Inferior parietal cortex (tissue), 1 donor: ENCODE data around the gene SPP1.
A peak's percentile ranks its signal among the peaks of the same experiment; 100 is the strongest.

Source experiments
- DNase-seq: peaks from one replicate; pipeline ENCODE4 v3.0.0-alpha.2; 2016; ENCODE audit errors: extremely low spot score

SPP1 gene

DNA sequence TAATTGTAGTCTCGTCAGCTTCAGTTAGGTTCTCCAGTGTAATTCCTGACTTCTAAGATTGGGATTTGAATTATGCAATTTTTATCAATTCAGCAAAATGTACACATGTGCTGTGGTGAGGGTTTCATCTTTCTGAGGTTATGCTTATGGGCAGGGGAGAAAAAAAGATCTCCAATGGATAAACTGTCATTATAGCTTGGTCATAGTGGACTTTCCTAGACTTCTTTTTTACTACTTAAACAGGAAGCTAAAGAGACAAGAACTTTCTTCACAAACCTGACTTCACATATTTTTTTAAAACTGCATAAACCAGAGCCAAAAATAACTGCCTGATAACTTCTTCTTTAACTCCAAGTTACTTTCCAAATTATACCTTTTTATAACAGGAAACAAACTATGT, 21.7 kb upstream of the SPP1 start:
- no peak for DNase-seq

DNA sequence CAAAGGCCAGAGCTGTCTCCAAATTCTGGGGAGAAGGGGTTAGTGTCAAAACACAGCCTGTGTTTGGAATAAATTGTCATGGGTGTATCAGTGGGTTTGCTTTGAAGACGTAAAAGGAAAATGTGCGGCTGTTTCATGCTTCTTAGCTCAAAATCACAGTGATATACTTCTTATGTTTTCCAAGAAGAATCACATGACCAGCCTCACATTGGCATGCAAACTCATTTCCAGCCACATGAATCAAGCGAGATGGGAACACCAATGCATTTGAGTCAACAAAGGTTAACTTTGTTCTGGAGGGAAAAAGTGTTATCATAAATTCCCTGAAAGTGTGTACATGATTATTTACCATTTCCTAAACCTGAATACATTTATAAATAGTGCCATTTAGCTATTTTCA, 19.0 kb upstream of the SPP1 start:
- DNase-seq = no peak

DNA sequence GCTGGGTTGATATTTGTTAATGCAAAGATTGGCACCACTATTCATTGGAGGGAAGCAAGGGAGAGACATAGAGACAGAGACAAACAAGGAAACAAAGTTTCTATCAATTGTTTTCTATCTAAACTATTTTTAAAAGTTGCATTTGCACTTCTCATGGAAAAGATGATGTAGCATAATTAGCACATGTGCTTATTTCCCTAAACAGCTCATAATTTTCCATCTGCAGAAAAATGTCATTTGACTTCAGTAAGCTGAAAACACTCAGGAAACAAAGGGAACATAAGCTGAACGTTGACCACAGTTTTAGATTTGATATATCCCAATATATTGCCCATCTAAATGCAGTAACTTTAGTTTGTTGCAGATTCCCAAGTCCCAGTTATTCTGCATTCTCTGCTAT, 18.5 kb upstream of the SPP1 start:
- DNase-seq = no peak

DNA sequence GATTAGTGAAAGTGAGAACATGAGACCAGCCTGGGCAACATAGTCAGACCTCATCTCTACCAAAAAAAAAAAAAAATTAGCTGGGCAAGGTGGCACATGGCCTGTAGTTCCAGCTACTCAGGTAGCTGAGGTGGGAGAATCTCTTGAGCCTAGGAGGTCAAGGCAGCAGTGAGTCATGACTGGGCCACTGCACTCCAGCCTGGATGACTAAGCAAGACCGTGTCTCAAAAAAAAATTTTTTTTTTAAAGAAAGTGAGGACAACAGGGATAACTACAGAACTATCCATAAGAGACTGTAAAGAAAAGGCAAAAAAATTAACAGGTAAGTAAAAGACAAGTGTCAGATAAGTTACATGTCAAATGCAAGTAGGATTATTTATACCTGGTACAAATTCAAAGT, 13.5 kb upstream of the SPP1 start:
- no peak for DNase-seq

DNA sequence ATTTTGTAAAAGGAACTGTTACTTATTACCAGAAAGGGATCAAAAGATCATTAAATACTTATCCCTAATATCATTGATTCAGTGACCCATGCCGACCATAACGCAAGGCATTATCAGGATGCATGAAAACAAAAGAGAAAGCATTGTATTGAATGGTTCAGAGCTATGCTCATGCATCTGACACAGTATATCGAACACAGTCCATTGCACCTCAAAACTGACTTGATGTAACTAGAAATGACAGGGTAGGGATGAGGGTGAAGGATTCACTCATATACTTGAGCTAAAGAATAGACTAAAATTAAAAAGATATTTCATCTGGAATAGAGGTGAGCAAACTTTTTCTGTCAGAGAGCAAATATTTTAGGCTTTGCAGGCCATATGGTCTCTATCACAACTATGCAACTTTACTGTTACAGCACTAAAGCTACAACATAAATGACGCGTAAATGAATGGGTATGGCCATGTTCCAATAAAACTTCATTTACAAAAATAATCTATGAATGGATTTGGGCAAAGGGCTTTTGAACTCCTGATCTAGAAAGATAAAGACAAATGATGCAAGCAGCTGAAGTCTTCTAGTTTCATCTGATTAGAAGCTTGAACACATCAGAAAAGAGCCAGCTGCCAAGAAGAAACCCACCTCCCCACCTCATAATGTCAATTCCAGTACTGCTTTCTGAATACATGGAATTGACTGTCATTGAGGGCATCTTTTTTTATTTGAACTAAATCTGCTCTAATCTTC, 12.9 kb upstream of the SPP1 start:
- no peak for DNase-seq

DNA sequence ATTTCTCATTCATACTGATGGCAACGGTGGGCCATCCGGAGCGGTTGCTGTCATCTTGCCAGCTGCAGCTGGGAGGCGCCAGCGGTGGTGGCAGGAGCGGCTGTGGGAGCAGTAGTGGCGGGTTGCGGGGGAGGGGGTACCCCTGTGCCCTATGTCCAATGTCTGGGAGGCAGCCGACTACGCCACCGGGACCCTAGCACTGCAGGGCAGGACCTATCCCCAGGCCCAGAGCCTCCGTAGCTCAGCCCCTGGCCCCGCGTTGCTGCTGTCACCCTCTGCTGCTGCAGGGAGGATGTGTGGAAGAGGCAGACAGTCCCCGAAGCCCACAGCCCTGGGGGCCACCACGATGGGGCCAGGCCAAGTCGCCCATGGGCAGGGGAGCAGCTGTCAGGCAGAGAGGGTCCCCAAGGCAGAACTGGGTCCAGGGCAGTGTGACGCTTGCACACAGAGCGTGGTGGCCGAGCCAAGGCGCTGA, 10.0 kb upstream of the SPP1 start:
- DNase-seq = no peak

DNA sequence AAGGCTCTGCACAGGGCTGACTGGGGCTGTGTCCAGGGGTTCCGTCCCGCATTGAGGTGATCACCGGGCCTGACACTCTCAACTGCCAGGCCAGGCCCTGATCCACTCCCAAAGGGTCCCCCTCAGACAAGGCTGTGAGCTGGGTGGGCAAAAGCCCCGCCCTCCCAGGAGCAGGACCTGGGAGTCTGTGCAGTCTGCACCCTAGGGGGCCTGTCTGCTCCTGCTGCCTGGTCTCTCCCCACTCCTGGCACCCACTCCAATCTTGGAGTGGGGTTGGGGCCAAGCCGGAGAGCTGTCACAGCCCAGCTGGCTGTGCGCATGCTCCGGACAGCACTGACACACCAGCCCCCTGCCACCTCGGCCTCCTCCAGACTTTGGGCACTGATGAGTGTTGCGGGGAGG, 9.4 kb upstream of the SPP1 start:
- no peak for DNase-seq

DNA sequence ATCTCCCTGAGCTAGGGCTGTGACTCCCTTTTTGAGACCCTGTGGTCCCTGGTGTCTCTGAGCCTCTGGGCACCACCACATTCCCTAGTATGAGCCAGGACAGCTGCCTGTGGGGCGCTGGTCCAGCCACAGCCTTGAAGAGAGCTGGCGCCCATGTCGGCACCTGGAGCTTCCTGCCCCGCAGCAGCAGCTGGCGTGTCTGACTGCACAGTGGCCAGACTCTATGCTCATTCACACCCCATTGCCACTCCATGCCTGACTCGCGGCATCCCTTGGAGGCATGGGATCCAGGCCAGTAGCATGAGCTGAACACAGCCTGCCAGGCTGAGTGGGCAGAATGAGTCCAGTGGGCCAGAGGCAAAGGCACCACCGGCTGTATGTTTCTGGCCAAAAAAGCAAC, 8.3 kb upstream of the SPP1 start:
- DNase-seq = no peak

DNA sequence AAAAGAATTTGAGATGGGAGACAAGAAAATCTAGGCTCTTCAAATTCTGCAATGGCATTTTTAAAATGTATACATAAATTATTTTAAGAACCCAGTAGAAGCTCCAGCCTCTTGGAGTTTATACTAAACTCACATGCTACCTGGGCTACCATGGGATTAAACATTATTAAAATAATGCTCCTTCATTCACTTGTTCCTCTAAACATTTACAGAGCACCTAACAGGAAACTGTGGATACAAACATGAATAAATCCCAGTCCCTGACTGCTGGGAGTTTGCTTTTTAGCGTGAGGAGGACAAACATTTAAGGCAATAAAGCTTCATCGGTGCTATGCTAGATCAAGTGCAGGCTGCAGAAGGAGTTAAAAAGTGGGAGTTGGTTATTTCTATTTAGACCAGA, 5.4 kb upstream of the SPP1 start:
- DNase-seq = no peak

DNA sequence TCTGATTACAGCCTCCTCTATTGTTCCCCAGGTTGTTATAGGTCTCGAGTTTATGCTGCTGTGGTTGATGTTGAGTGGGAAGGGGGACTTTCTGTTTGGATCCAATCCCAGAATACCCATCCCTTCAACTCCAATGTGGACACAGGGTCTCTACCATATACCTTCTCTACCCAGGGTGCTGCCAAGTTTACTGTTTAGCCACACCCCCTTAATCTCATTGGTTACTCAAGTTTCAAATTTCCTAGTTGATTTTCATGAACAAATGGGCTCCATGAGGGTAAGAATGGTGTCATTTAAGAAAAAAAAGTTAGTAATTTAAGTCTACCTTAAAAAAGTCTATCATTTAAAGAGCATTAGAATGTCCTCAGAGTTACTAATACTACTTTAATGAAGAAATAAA, 3.6 kb upstream of the SPP1 start:
- no peak for DNase-seq

DNA sequence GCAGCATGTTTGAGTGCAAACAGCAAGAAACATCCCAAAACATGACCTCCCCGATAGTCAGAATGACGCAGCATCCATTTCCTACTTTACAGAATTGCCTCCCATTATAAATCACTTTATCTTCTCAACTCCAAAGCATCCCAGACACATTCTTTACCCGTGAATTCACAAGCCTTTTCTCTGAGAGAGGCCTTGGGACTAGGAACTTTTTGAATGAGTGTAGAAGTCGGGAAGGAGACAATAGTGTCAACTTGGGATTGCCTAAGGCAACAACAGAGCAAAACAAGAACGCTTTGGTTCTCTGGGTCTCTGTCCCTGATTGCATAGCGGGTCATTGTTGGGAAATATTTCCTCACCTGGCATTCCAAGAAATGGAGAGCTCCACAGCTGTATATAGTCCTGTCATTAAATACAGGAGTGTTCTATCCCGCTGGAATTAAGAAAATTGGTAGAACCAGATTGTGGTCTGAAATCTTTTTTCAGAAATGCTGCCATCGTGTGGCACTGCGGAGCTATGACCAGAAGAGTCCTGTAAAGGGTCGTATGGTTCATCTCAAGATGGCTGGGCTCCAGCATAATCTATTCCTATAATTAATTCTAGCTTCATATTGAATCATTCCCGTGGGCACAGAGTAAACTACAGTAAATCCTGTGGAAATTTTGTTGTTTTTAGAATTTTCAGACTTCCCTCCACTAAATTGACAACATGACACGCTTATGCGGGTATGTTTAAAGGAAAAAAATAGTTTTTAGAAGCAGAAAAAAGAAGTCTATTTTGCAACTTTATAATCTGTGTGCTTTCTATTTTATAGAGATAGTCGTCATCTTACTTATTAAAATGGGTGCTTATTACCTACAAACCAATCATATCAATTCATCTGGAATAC, 2.0 kb upstream of the SPP1 start:
- DNase-seq = peak; percentile 90

DNA sequence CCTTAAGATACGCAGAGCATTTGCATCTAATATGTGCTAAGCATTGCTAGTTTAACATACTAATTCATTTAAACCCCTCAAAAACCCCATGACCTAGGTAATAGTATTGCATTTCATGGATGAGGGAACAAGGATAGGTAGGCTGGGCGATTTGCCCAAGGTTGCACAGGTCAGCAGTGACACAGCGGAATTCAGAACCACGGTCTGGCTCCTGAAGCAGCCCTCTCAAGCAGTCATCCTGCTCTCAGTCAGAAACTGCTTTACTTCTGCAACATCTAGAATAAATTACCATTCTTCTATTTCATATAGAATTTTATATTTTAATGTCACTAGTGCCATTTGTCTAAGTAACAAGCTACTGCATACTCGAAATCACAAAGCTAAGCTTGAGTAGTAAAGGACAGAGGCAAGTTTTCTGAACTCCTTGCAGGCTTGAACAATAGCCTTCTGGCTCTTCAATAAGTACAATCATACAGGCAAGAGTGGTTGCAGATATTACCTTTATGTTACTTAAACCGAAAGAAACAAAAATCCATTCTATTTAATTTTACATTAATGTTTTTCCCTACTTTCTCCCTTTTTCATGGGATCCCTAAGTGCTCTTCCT, 555 bp upstream of the SPP1 start:
- peak; percentile 48 for DNase-seq

DNA sequence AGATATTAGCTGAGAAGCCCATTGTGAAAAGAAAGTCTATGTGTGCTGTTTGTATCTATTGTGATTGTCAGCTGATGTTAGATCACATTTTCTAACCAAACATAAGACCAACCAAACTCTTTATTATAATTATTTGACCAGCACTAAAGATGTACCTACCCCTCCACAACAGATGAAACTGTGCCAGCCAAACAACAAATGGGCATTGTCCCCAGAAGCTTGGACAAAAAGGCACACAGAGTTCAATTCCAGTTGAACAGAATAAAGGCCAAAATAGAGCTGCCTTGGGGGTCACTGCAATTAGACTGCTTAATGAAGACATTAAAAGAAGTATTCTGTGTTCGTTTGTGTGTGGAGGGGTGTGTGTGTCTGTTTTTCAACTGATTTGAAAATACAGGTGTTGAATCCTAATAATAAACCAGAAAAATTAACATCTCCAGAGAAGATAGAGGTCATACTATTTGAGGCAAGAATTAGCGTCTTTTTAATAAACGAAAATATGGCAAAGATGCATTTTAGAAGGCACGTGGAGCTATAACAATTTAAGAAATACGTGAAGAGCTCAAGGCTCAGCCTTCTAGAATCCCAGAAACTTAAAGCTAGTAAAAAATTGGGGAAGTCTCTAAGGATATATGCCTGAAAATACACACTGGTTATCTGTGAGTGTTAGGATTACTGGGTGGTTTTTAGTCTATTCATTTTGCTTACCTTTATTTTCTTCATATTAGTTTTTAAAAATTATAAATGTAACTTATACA, 2.2 kb downstream of the SPP1 start:
- peak; percentile 80 for DNase-seq

DNA sequence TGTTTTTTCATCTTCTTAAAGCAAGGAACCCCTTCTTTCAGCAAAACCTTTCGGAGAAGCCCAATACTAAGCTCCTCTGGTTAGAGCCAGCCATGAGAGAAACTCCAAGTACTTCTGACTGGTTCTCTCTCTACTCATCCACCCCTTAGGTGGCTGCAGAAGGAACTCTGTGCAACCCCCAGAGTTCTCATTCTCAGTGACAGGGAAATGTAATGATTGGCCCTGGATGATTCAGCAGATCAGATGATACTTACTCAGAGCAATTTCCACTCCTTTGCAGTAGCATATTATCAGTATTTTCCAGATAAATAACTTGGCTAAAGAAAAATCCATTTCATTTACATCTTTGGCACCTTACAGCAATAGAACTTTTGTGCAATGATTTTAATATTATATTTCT, 3.2 kb downstream of the SPP1 start:
- peak; percentile 29 for DNase-seq

DNA sequence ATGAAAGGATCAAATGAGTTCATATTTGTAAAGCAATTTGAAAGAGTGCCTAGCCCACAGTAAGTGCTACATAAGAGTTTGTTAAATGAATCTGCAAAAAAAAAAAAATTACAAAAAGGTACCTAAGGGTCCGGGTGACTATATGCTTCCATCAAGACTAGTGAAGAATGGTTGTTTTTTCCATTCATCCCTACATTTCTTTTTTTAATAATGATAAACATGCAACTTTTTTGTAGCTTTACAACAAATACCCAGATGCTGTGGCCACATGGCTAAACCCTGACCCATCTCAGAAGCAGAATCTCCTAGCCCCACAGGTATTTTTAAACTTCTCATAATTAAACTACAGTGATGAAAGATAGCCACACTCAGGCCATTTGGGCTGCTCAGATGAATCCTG, 4.3 kb downstream of the SPP1 start:
- DNase-seq = no peak

DNA sequence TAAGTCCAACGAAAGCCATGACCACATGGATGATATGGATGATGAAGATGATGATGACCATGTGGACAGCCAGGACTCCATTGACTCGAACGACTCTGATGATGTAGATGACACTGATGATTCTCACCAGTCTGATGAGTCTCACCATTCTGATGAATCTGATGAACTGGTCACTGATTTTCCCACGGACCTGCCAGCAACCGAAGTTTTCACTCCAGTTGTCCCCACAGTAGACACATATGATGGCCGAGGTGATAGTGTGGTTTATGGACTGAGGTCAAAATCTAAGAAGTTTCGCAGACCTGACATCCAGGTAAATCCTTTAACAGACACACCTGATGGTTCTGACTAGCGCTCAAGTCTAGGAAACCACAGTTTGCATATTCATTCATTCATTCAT, 6.0 kb downstream of the SPP1 start:
- DNase-seq = no peak

DNA sequence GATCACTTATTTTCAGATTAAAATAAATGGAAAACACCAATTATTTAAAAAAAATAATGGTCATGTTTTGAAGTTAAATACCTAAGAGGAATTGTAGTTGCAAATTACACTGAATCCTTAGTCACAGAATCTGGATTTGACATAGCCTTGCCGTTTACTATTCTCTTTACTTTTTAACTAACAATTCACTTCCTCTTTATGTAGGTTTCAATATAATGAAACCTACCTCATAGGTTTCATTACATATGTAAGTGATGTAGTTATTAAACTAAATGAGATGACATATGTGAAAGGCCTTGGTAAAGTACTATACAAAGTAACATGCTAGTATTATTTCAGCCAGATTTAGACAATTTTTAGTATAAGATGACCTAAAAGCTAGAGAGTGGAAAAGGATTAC, 6.5 kb downstream of the SPP1 start:
- DNase-seq = no peak

DNA sequence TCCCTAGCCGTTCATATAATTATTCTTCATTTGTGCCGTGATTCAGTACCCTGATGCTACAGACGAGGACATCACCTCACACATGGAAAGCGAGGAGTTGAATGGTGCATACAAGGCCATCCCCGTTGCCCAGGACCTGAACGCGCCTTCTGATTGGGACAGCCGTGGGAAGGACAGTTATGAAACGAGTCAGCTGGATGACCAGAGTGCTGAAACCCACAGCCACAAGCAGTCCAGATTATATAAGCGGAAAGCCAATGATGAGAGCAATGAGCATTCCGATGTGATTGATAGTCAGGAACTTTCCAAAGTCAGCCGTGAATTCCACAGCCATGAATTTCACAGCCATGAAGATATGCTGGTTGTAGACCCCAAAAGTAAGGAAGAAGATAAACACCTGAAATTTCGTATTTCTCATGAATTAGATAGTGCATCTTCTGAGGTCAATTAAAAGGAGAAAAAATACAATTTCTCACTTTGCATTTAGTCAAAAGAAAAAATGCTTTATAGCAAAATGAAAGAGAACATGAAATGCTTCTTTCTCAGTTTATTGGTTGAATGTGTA, 7.0 kb downstream of the SPP1 start:
- no peak for DNase-seq

DNA sequence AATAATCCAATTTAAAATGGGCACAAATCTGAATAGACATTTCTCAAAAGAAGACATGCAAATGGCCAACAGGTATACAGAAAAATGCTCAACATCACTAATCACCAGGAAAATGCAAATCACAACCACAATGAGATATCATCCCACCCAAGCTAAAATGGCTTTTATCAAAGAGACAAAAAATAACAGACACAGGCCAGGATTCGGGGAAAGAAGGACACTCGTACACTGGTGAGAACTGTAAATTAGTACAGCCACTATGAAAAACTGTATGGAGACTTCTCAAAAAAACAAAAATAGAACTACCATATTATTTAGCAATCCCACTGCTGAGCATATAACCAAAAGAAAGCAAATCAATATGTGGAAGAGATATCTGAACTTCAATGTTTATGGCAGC, 8.5 kb downstream of the SPP1 start:
- no peak for DNase-seq

DNA sequence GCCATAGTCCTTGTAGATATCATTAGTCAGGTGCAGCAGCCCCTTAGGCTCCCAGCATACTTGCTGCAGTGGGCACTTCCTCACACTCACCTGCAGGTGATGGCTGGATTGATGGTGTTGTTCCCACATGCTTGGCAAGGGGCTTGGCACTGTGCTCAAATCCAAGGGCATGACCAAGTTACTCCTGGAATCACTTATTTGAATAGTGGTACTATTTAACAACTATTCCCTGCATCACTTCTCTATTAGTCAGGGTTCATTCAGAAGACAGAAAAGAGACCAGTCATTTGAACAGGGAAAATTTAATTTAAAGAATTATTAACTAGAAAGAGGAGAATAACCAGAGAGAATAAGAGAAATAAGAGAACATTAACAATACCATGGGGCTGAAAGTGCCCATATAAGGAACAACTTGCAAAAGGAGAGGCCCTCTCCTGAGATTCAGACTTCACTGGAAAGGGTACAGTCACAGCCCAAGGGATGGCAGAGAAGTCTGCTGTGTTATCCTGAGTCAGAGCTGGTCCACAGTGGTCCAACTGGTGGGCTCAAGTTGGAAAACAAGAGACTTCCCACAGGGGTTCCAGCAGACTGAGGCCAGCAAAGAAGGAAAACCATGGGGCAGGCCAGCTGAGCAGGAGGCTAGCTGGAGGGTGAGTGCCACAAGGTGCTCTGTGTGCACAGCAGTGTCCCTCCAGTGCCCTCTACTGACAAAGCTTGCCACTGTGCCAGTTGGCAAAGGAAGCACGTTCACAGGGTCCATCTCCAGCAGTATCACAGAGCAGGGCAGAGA, 9.8 kb downstream of the SPP1 start:
- peak; percentile 76 for DNase-seq

DNA sequence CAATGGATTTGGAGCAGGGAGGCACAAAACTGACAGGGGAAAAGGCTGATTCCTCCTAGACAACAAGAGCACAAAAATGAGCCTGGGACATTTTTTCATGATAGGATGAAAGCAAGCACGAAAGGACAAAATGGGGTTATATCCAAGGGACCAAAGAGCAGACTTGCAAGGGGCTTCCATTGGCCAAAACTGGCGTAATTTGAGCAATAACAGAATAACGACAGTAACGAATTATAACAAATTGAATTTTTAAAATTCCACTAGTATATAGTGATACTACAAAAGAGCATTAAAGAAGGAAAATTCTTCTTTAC, 10.3 kb downstream of the SPP1 start:
- DNase-seq = no peak
